HepG2 (cell line): ENCODE measurements around the gene SRSF4. TPM values are rescaled to one million over a fixed set of nuclear protein-coding genes. Genes with fewer than 3 reads are reported as not detected.
A peak's percentile ranks its signal among the peaks of the same experiment; 100 is the strongest.

Experiments
- ATAC-seq: fragments of 200-7000 bp; cut with Tn5 transposase; 3 replicates; pipeline ENCODE4 v1.9.1; 2020; ENCODE audit warnings: mild to moderate bottlenecking, moderate library complexity
- BruUV-seq: library from RNA; stranded (reverse); fragments of 400-500 nt; replicated peaks from 2 replicates; lab custom pipeline; 2021; lab: Mats Ljungman, UMichigan
- CTCF ChIA-PET: fragments of 300-600 bp; formaldehyde crosslinking; extraction: SDS; loops from one replicate; lab custom pipeline; 2021; ENCODE audit warnings: low total read pairs, inconsistent platforms, low intra/inter-chr PET ratio; lab: Yijun Ruan, JAX
- POLR2A ChIA-PET: fragments of 350-600 bp; sonication (Branson Sonifier 250); formaldehyde crosslinking; loops from one replicate; lab custom pipeline; 2020; ENCODE audit warnings: antibody characterized with exemption, inconsistent platforms; lab: Yijun Ruan, JAX
- DNase-seq: peaks from one replicate; pipeline ENCODE4 v3.0.0-alpha.2; 2015; ENCODE audit warnings: low spot score
- FAIRE-seq: peaks from 3 replicates; lab custom pipeline; 2011; peaks lifted over from hg19 to GRCh38; lab: Jason Lieb, UNC
- H2AFZ ChIP-seq: one replicate; pipeline ENCODE4 v1.6.1; 2011; ENCODE audit warnings: low read length, inconsistent platforms
- H3K27ac ChIP-seq: fragments of 300-600 bp; 3 replicates; pipeline ENCODE4 v1.8.0; 2011; ENCODE audit warnings: mixed run types, mild to moderate bottlenecking, mixed read lengths, low read length, inconsistent platforms; ENCODE audit not compliant: insufficient read depth; ENCODE audit errors: extremely low read length
- H3K27me3 ChIP-seq, 2 experiments: fragments of 200-600 bp in 1 of 2; 2 replicates in 1 of 2; 3 replicates in 1 of 2; pipeline versions ENCODE4 v1.6.0 to v1.8.0; 2011; ENCODE audit warnings: low read length in 2 of 2, mild to moderate bottlenecking in 2 of 2, moderate library complexity in 2 of 2, inconsistent platforms in 1 of 2; ENCODE audit not compliant: insufficient read depth in 2 of 2, control insufficient read depth in 1 of 2
- H3K36me3 ChIP-seq, 2 experiments: fragments of 200-600 bp in 1 of 2; replicated peaks in 1 of 2; 2 replicates in 1 of 2; 3 replicates in 1 of 2; pipeline versions ENCODE4 v1.5.1 to v1.8.0; 2011; ENCODE audit warnings: low read length in 2 of 2, inconsistent platforms in 1 of 2; ENCODE audit not compliant: insufficient read depth in 2 of 2, control insufficient read depth in 1 of 2
- H3K4me1 ChIP-seq: 2 replicates; pipeline ENCODE4 v1.5.1; 2012; ENCODE audit warnings: low read length, inconsistent platforms; ENCODE audit not compliant: insufficient read depth
- H3K4me2 ChIP-seq: 2 replicates; pipeline ENCODE4 v1.6.0; 2011; ENCODE audit warnings: low read depth, low read length, inconsistent platforms
- H3K4me3 ChIP-seq, 3 experiments: fragments of 200-600 bp in 1 of 3; sonication (generic), shearing (Covaris generic) in 1 of 3; replicated peaks in 1 of 3; 2 replicates each; pipeline ENCODE4 v1.5.1; 2011 to 2016; ENCODE audit warnings: low read length in 3 of 3, inconsistent platforms in 2 of 3, low read depth in 2 of 3, mild to moderate bottlenecking in 2 of 3, control low read depth in 1 of 3, mixed read lengths in 1 of 3; ENCODE audit not compliant: insufficient read depth in 1 of 3
- H3K79me2 ChIP-seq: one replicate; pipeline ENCODE4 v1.6.1; 2011; ENCODE audit warnings: low read length, inconsistent platforms; ENCODE audit not compliant: insufficient read depth
- H3K9ac ChIP-seq: 2 replicates; pipeline ENCODE4 v1.6.0; 2011; ENCODE audit warnings: mild to moderate bottlenecking, low read depth, low read length, inconsistent platforms; ENCODE audit not compliant: insufficient read depth
- H3K9me3 ChIP-seq: 2 replicates; pipeline ENCODE4 v1.5.1; 2012; ENCODE audit warnings: mild to moderate bottlenecking, low read length
- H4K20me1 ChIP-seq: 2 replicates; pipeline ENCODE4 v1.6.0; 2011; ENCODE audit warnings: inconsistent platforms, mild to moderate bottlenecking, low read length, moderate library complexity; ENCODE audit not compliant: insufficient read depth
- CEBPG ChIP-seq: IDR thresholded peaks from 2 replicates; pipeline ENCODE4 v1.6.1; 2016
- CREM ChIP-seq, 2 experiments: sonication (generic) in 1 of 2; formaldehyde crosslinking in 1 of 2; IDR thresholded peaks; 2 replicates each; pipeline versions ENCODE4 v1.4.0 to v1.6.1; 2016 to 2020; ENCODE audit warnings: antibody characterized with exemption in 1 of 2, mild to moderate bottlenecking in 1 of 2, missing genetic modification reagents in 1 of 2
- DMAP1 ChIP-seq: IDR thresholded peaks from 2 replicates; pipeline ENCODE4 v1.6.1; 2016
- EP300 ChIP-seq, 3 experiments: sonication (generic) in 1 of 3; formaldehyde crosslinking in 1 of 3; IDR thresholded peaks; 2 replicates each; pipeline versions ENCODE4 v1.5.1 to v1.6.1; 2011 to 2020; ENCODE audit warnings: low read depth in 2 of 3, low read length in 2 of 3, borderline replicate concordance in 1 of 3, improper control_type of control experiment in 1 of 3, mild to moderate bottlenecking in 1 of 3, missing genetic modification reagents in 1 of 3, moderate library complexity in 1 of 3
- FOXO1 ChIP-seq: sonication (generic); formaldehyde crosslinking; IDR thresholded peaks from 2 replicates; pipeline ENCODE4 v1.4.0; 2020; ENCODE audit warnings: missing genetic modification reagents
- GATAD2A ChIP-seq: IDR thresholded peaks from 2 replicates; pipeline ENCODE4 v1.6.1; 2016
- HNF4A ChIP-seq: sonication (generic); formaldehyde crosslinking; IDR thresholded peaks from 2 replicates; pipeline ENCODE4 v1.4.0; 2020; ENCODE audit warnings: missing genetic modification reagents
- MAFF ChIP-seq: IDR thresholded peaks from 2 replicates; pipeline ENCODE4 v1.6.1; 2011; ENCODE audit warnings: low read depth, low read length, improper control_type of control experiment
- MIXL1 ChIP-seq: IDR thresholded peaks from 2 replicates; pipeline ENCODE4 v1.6.1; 2016
- NCOA2 ChIP-seq: sonication (generic); formaldehyde crosslinking; IDR thresholded peaks from 2 replicates; pipeline ENCODE4 v1.8.0; 2022; ENCODE audit warnings: inconsistent platforms
- NFRKB ChIP-seq: fragments of 450-650 bp; IDR thresholded peaks from 2 replicates; pipeline ENCODE4 v1.6.1; 2017
- NONO ChIP-seq, 2 experiments: fragments of 450-650 bp in 1 of 2; sonication (generic) in 1 of 2; formaldehyde crosslinking in 1 of 2; IDR thresholded peaks in 1 of 2; conservative IDR thresholded peaks in 1 of 2; 2 replicates each; pipeline versions ENCODE4 v1.6.1 to v1.8.0; 2017 to 2022; ENCODE audit warnings: mild to moderate bottlenecking in 1 of 2, missing genetic modification reagents in 1 of 2, moderate library complexity in 1 of 2
- RCOR2 ChIP-seq: IDR thresholded peaks from 2 replicates; pipeline ENCODE4 v1.6.1; 2016; ENCODE audit warnings: missing biosample characterization, missing genetic modification reagents
- REL ChIP-seq: sonication (generic); formaldehyde crosslinking; conservative IDR thresholded peaks from 2 replicates; pipeline ENCODE4 v1.8.0; 2022; ENCODE audit warnings: mild to moderate bottlenecking, missing genetic modification reagents, moderate library complexity
- SP4 ChIP-seq: sonication (generic); formaldehyde crosslinking; IDR thresholded peaks from 2 replicates; pipeline ENCODE4 v1.8.1; 2023; ENCODE audit warnings: mild to moderate bottlenecking, missing genetic modification reagents
- ZMYM2 ChIP-seq: sonication (generic); formaldehyde crosslinking; IDR thresholded peaks from 2 replicates; pipeline ENCODE4 v1.8.0; 2022; ENCODE audit warnings: mild to moderate bottlenecking, missing genetic modification reagents
- ZNF317 ChIP-seq: sonication (generic); formaldehyde crosslinking; IDR thresholded peaks from 2 replicates; pipeline ENCODE4 v1.5.0; 2020; ENCODE audit warnings: mild to moderate bottlenecking, missing genetic modification reagents
- ZNF709 ChIP-seq: sonication (generic); formaldehyde crosslinking; IDR thresholded peaks from 2 replicates; pipeline ENCODE4 v1.5.0; 2020; ENCODE audit warnings: mild to moderate bottlenecking, missing genetic modification reagents
- ZNF749 ChIP-seq: sonication (generic); formaldehyde crosslinking; IDR thresholded peaks from 2 replicates; pipeline ENCODE4 v1.8.0; 2022; ENCODE audit warnings: mild to moderate bottlenecking, missing genetic modification reagents, moderate library complexity, borderline replicate concordance
- ZNF75D ChIP-seq: sonication (generic); formaldehyde crosslinking; IDR thresholded peaks from 2 replicates; pipeline ENCODE4 v1.8.1; 2023; ENCODE audit warnings: missing genetic modification reagents, mild to moderate bottlenecking, borderline replicate concordance
- ZNF761 ChIP-seq: sonication (generic); formaldehyde crosslinking; conservative IDR thresholded peaks from 2 replicates; pipeline ENCODE4 v1.4.0; 2020; ENCODE audit warnings: mild to moderate bottlenecking, missing genetic modification reagents
- WGBS: methylation state at CpG from one replicate; pipeline ENCODE4 v1.1.6; 2017; ENCODE audit warnings: low lambda C conversion rate; 5-methylcytosine and 5-hydroxymethylcytosine counted together
- in situ Hi-C: cut with HindIII; loops from 2 replicates; pipeline ENCODE4 v1.10.0; 2017; ENCODE audit warnings: low pct_unique_long_range_greater_than_20kb; ENCODE audit not compliant: extremely low pct_ligation_motif_present
- intact Hi-C: fragments of 100-400 bp; cut with micrococcal nuclease; formaldehyde crosslinking; loops from one replicate; pipeline ENCODE4 v1.10.0; 2022; ENCODE audit not compliant: unreplicated experiment
- polyA plus RNA-seq, 8 experiments: library from polyadenylated mRNA; depleted of rRNA in 3 of 8; stranded (reverse) in 7 of 8; unstranded in 1 of 8; fragments of >200 nt; fragmentation: Illumina TruSeq in 4 of 8; extraction: Trizol in 4 of 8; gene quantifications; 2 replicates each; pipeline versions ENCODE4 v1.2.1 to v1.2.3, GENCODE V29; 2011 to 2016; ENCODE audit warnings: low read depth in 4 of 8, missing spikeins in 1 of 8, mixed read lengths in 1 of 8; ENCODE audit not compliant: insufficient read depth in 1 of 8
- total RNA-seq, 5 experiments: library from RNA; depleted of rRNA; stranded (reverse); fragments of >200 nt; fragmentation: Illumina TruSeq; extraction: Trizol; gene quantifications; 2 replicates each; pipeline ENCODE4 v1.2.3, GENCODE V29; 2016; ENCODE audit warnings: low read depth in 1 of 5
- TF ChIP-seq, protein P1 (sequence below): sonication (generic); formaldehyde crosslinking; IDR thresholded peaks from 2 replicates; pipeline ENCODE4 v1.4.0; 2020; ENCODE audit warnings: missing genetic modification reagents
- TF ChIP-seq, protein P2 (sequence below): sonication (generic); formaldehyde crosslinking; IDR thresholded peaks from 2 replicates; pipeline ENCODE4 v1.5.1; 2020; ENCODE audit warnings: mild to moderate bottlenecking, moderate library complexity, missing genetic modification reagents

The SRSF4 gene
- total and polyA plus RNA-seq, 2 of the 13 experiments (the other 11 are each of a cell fraction or from before 2014, with no cell fraction given), result 37.7 to 50.9 TPM

DNA sequence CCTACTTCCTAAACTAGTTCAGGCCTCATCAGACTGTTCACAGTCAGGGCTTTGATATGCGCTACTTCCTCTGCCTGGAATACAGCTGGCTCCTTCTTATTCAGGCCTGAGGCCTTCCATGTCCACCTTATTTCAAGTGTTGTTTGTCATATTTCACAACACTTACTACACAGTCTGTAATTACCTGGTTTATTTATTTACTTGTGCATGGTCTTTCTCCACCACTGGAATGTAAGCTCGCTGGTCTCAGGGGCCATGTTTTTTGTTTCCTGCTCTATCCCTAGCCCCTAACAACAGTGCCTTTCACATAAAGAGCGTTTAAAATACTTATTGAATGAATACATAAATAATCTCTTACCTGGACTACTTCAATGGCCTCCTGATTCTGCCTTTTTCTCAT is 4.6 kb upstream of the SRSF4 start:
- Histone ChIP-seq H4K20me1 (no peaks in the 10 kb centered on the region), H3K79me2 (peaks cover 3% of the 10 kb centered on the region), H3K9ac (peak overlapping the region; percentile 45), H3K4me2 (peak overlapping the region; percentile 64), H3K27me3 (no peaks in the 10 kb centered on the region), H2AFZ (peak overlapping the region; percentile 62), H3K9me3 (no peaks in the 10 kb centered on the region), H3K36me3 (no peaks in the 10 kb centered on the region), H3K4me3 (peak overlapping the region in 1 of 3 experiments; percentile 8; a peak in 1 of 6 replicates), H3K27ac (peak overlapping the region; percentile 76), H3K4me1 (peaks cover 35% of the 10 kb centered on the region)
- ChIA-PET POLR2A (interaction anchor here (0.6 to 1.6 kb wide), 11 partner anchors 8 to 304 kb away, joined by 3 to 10 read pairs (median 3); partner anchors contain the start of genes EPB41 and TMEM200B), CTCF (no interaction called here)
- 15% methylated on average over 3 of the region's 3 CpGs for WGBS
- peak; percentile 87 for DNase-seq
- intact Hi-C loops (loop anchor here (10.0 kb wide), 1 partner anchor 541 kb away; the partner anchor contains the start of genes RNU11 and TAF12), in situ Hi-C loops (no loop called here)
- peak; percentile 73 for ATAC-seq
- FAIRE-seq, result peak; percentile 97
- BruUV-seq, result no TSS peak
- TF ChIP-seq MAFF (no peak), ZNF749 (CRISPR knock-in tag) (0 out of 2 replicates have a peak, but pooled peaks have one; percentile 43), ZNF709 (CRISPR knock-in tag) (no peak), ZNF761 (CRISPR knock-in tag) (no peak), GATAD2A (CRISPR knock-in tag) (peak; percentile 87), NFRKB (0 out of 2 replicates have a peak, but pooled peaks have one; percentile 23), HNF4A (CRISPR knock-in tag) (peak; percentile 14), SP4 (CRISPR knock-in tag) (0 out of 2 replicates have a peak, but pooled peaks have one; percentile 12), ZMYM2 (CRISPR knock-in tag) (peak; percentile 29; the same call in 1 of the 2 replicates), RCOR2 (CRISPR knock-in tag) (peak; percentile 35; the same call in 1 of the 2 replicates), REL (no peak), CEBPG (CRISPR knock-in tag) (peak; percentile 85), ZNF75D (CRISPR knock-in tag) (no peak), NCOA2 (CRISPR knock-in tag) (peak; percentile 49; the same call in 1 of the 2 replicates), MIXL1 (CRISPR knock-in tag) (0 out of 2 replicates have a peak, but pooled peaks have one; percentile 32), EP300 (IDR thresholded peaks at IDR 0.05; ENCODE audit: low read depth in 2 of 2, low read length in 2 of 2) (peak in 1 of 2 experiments; percentile 69; a peak in 2 of 4 replicates), EP300 (CRISPR knock-in tag; IDR thresholded peaks at IDR 0.05; ENCODE audit: borderline replicate concordance) (peak; percentile 11; the same call in 1 of the 2 replicates), CREM (IDR thresholded peaks at IDR 0.05) (no peak), CREM (CRISPR knock-in tag; IDR thresholded peaks at IDR 0.05) (no peak), NONO (IDR thresholded peaks at IDR 0.05) (no peak), NONO (CRISPR knock-in tag; conservative IDR thresholded peaks at IDR 0.05) (0 out of 2 replicates have a peak, but pooled peaks have one; percentile 35), ZNF317 (0 out of 2 replicates have a peak, but pooled peaks have one; percentile 25), FOXO1 (CRISPR knock-in tag) (peak; percentile 36; the same call in 1 of the 2 replicates), DMAP1 (CRISPR knock-in tag) (0 out of 2 replicates have a peak, but pooled peaks have one; percentile 32)
- TF ChIP-seq, protein P1, sequence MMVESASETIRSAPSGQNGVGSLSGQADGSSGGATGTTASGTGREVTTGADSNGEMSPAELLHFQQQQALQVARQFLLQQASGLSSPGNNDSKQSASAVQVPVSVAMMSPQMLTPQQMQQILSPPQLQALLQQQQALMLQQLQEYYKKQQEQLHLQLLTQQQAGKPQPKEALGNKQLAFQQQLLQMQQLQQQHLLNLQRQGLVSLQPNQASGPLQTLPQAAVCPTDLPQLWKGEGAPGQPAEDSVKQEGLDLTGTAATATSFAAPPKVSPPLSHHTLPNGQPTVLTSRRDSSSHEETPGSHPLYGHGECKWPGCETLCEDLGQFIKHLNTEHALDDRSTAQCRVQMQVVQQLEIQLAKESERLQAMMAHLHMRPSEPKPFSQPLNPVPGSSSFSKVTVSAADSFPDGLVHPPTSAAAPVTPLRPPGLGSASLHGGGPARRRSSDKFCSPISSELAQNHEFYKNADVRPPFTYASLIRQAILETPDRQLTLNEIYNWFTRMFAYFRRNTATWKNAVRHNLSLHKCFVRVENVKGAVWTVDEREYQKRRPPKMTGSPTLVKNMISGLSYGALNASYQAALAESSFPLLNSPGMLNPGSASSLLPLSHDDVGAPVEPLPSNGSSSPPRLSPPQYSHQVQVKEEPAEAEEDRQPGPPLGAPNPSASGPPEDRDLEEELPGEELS (CRISPR knock-in tag), result peak; percentile 91
- TF ChIP-seq, protein P2, sequence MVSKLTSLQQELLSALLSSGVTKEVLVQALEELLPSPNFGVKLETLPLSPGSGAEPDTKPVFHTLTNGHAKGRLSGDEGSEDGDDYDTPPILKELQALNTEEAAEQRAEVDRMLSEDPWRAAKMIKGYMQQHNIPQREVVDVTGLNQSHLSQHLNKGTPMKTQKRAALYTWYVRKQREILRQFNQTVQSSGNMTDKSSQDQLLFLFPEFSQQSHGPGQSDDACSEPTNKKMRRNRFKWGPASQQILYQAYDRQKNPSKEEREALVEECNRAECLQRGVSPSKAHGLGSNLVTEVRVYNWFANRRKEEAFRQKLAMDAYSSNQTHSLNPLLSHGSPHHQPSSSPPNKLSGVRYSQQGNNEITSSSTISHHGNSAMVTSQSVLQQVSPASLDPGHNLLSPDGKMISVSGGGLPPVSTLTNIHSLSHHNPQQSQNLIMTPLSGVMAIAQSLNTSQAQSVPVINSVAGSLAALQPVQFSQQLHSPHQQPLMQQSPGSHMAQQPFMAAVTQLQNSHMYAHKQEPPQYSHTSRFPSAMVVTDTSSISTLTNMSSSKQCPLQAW (CRISPR knock-in tag), result peak; percentile 75
